OCI-LY7 (cell line): ENCODE results near the gene TMPRSS9. TPM values are rescaled to one million over a fixed set of nuclear protein-coding genes. Genes with fewer than 3 reads are reported as not detected.

ENCODE experiments used
- BruUV-seq: library from RNA; stranded (reverse); fragments of 400-500 nt; replicated peaks from 2 replicates; lab custom pipeline; 2021; lab: Mats Ljungman, UMichigan
- CTCF ChIA-PET: fragments of 300-600 bp; sonication (Branson Sonifier 250); formaldehyde crosslinking; loops from one replicate; lab custom pipeline; 2022; ENCODE audit warnings: antibody characterized with exemption; ENCODE audit not compliant: unreplicated experiment; lab: Charles Lee
- POLR2A ChIA-PET: fragments of 300-600 bp; sonication (Branson Sonifier 250); formaldehyde crosslinking; loops from one replicate; lab custom pipeline; 2022; ENCODE audit warnings: antibody characterized with exemption; lab: Charles Lee
- DNase-seq: peaks from one replicate; pipeline ENCODE4 v3.0.0-alpha.2; 2015; ENCODE audit warnings: low spot score
- H2AFZ ChIP-seq: fragments of 200-600 bp; sonication (generic), shearing (Covaris generic); 2 replicates; pipeline ENCODE4 v1.6.1; 2014; ENCODE audit warnings: mild to moderate bottlenecking, antibody characterized with exemption, low read length, moderate library complexity
- H3K27ac ChIP-seq: fragments of 200-600 bp; sonication (generic); 2 replicates; pipeline ENCODE4 v1.5.1; 2014; ENCODE audit warnings: mixed run types, low read depth, mild to moderate bottlenecking, moderate library complexity, low read length, inconsistent platforms; ENCODE audit not compliant: poor library complexity, severe bottlenecking
- H3K36me3 ChIP-seq: fragments of 200-600 bp; sonication (generic); 2 replicates; pipeline ENCODE4 v1.6.1; 2014; ENCODE audit warnings: mild to moderate bottlenecking, antibody characterized with exemption, low read length, moderate library complexity, mixed read lengths; ENCODE audit not compliant: insufficient read depth
- H3K4me1 ChIP-seq: fragments of 200-600 bp; sonication (generic); 2 replicates; pipeline ENCODE4 v1.5.1; 2014; ENCODE audit warnings: mild to moderate bottlenecking, low read length; ENCODE audit not compliant: insufficient read depth, poor library complexity, severe bottlenecking
- H3K4me2 ChIP-seq: fragments of 200-600 bp; sonication (generic); 2 replicates; pipeline ENCODE4 v1.6.1; 2014; ENCODE audit warnings: mild to moderate bottlenecking, low read length
- H3K4me3 ChIP-seq: fragments of 200-600 bp; sonication (generic); 2 replicates; pipeline ENCODE4 v1.5.1; 2014; ENCODE audit warnings: mild to moderate bottlenecking, low read depth, low read length; ENCODE audit not compliant: poor library complexity, severe bottlenecking
- H3K79me2 ChIP-seq: fragments of 200-600 bp; sonication (generic); 2 replicates; pipeline ENCODE4 v1.6.1; 2016; ENCODE audit warnings: low read depth, mild to moderate bottlenecking, low read length, moderate library complexity, mixed read lengths; ENCODE audit not compliant: insufficient read depth
- H3K9me2 ChIP-seq: fragments of 200-600 bp; sonication (generic); 2 replicates; pipeline ENCODE4 v1.6.1; 2016; ENCODE audit warnings: mild to moderate bottlenecking, low read length, mixed read lengths; ENCODE audit not compliant: insufficient read depth
- H3K9me3 ChIP-seq: fragments of 200-600 bp; sonication (generic); 2 replicates; pipeline ENCODE4 v1.6.1; 2014; ENCODE audit warnings: mild to moderate bottlenecking, mixed run types, low read length, mixed read lengths
- H4K20me1 ChIP-seq: fragments of 200-600 bp; sonication (generic); 2 replicates; pipeline ENCODE4 v1.6.1; 2014; ENCODE audit warnings: mild to moderate bottlenecking, antibody characterized with exemption, low read length, moderate library complexity, mixed read lengths; ENCODE audit not compliant: insufficient read depth
- EZH2phosphoT487 ChIP-seq: fragments of 200-600 bp; sonication (generic); IDR thresholded peaks from 2 replicates; pipeline ENCODE4 v1.6.1; 2018; ENCODE audit warnings: low read depth, borderline replicate concordance, mild to moderate bottlenecking, mixed run types, antibody characterized with exemption, low read length, moderate library complexity, mixed read lengths
- intact Hi-C: fragments of 100-400 bp; cut with micrococcal nuclease; formaldehyde crosslinking; loops from one replicate; pipeline ENCODE4 v1.10.0; 2022; ENCODE audit not compliant: unreplicated experiment
- total RNA-seq, 2 experiments: library from RNA; depleted of rRNA in 1 of 2; stranded (reverse); fragments of >200 nt in 1 of 2; shearing (Covaris generic) in 1 of 2; gene quantifications; 2 replicates each; pipeline ENCODE4 v1.2.3, GENCODE V29; 2014 to 2022
- TF ChIP-seq, protein P1 (sequence below): fragments of 200-600 bp; sonication (generic); conservative IDR thresholded peaks from 2 replicates; pipeline ENCODE4 v1.5.1; 2014; ENCODE audit warnings: mild to moderate bottlenecking, antibody characterized with exemption, low read length, moderate library complexity, mixed read lengths

Gene TMPRSS9
- total RNA-seq, 2 experiments from 2014 or later = 0.44 TPM; not detected in 1

DNA sequence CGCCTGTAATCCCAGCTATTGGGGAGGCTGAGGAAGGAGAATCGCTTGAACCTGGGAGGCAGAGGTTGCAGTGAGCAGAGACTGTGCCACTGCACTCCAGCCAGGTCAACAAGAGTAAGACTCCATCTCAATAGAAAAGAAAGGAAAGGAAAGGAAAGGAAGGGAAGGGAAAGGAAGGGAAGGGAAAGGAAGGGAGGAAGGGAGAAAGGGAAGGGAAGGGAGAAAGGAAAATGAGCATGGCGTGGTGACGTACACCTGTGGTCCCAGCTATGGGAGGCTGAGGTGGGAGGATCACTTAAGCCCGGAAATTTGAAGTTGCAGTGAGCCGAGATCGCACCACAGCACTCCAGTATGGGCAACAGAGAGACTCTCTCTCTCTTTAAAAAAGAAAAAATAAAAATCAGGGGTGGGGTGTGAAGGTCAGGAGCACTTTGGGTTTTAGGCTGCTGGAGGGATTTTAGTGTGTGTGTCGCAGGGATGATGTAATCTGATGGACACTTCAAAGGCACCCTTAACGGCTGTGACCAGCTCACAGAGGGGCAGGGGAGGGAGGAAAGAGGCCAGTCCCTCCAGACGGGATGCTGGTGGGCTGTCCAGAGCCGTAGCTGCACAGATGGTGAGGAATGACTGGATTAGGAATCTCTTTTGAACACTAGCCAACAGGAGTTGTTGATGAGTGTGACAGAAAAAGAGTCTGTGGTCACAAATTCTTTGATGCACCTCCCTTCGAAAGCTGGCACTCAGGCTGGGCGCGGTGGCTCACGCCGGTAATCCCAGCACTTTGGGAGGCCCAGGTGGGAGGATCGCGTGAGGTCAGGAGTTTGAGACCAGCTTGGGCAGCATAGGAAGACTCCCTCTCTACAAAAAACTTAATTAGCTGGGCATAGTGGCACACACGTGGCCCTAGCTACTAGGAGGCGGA, 27.6 kb downstream of the TMPRSS9 start:
- Histone ChIP-seq H3K9me2 (no peaks in the 10 kb centered on the region), H3K9me3 (peaks cover under 1% of the 10 kb centered on the region; the same call in 1 of the 2 replicates), H3K4me1 (peaks cover 7% of the 10 kb centered on the region), H4K20me1 (no peaks in the 10 kb centered on the region), H3K27ac (no peak overlapping the region), H2AFZ (no peak overlapping the region), H3K4me2 (no peak overlapping the region), H3K79me2 (no peaks in the 10 kb centered on the region), H3K4me3 (no peak overlapping the region), H3K36me3 (no peaks in the 10 kb centered on the region)
- no peak for TF ChIP-seq EZH2phosphoT487
- TF ChIP-seq, protein P1, sequence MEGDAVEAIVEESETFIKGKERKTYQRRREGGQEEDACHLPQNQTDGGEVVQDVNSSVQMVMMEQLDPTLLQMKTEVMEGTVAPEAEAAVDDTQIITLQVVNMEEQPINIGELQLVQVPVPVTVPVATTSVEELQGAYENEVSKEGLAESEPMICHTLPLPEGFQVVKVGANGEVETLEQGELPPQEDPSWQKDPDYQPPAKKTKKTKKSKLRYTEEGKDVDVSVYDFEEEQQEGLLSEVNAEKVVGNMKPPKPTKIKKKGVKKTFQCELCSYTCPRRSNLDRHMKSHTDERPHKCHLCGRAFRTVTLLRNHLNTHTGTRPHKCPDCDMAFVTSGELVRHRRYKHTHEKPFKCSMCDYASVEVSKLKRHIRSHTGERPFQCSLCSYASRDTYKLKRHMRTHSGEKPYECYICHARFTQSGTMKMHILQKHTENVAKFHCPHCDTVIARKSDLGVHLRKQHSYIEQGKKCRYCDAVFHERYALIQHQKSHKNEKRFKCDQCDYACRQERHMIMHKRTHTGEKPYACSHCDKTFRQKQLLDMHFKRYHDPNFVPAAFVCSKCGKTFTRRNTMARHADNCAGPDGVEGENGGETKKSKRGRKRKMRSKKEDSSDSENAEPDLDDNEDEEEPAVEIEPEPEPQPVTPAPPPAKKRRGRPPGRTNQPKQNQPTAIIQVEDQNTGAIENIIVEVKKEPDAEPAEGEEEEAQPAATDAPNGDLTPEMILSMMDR = no peak
- intact Hi-C loops = no loop called here
- ChIA-PET CTCF (no interaction called here), POLR2A (no interaction called here)
- DNase-seq = no peak
- no TSS peak for BruUV-seq

DNA sequence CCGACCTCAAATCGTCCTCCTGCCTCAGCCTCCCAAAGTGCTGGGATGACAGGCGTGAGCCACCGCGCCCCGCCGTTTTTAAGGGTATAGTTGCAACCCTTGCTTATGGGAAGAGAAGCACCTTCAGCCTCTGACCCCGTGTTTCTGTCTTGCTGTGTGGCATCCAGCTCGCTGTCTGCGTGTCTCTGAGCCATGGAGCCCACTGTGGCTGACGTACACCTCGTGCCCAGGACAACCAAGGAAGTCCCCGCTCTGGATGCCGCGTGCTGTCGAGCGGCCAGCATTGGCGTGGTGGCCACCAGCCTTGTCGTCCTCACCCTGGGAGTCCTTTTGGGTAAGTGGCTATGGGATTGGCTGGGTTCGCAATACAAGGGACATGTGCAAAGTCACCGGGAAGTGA, 29.5 kb downstream of the TMPRSS9 start:
- Histone ChIP-seq H3K79me2 (no peaks in the 10 kb centered on the region), H3K9me2 (no peaks in the 10 kb centered on the region), H3K4me1 (peaks cover 16% of the 10 kb centered on the region), H4K20me1 (no peaks in the 10 kb centered on the region), H2AFZ (no peak overlapping the region), H3K36me3 (no peaks in the 10 kb centered on the region), H3K9me3 (peaks cover 10% of the 10 kb centered on the region; the same call in 1 of the 2 replicates), H3K4me3 (no peak overlapping the region), H3K27ac (no peak overlapping the region), H3K4me2 (no peak overlapping the region)
- intact Hi-C loops = no loop called here
- BruUV-seq = no TSS peak
- no peak for DNase-seq
- ChIA-PET CTCF (no interaction called here), POLR2A (no interaction called here)
- TF ChIP-seq, protein P1 = no peak
- no peak for TF ChIP-seq EZH2phosphoT487
